K562 (cell line): ENCODE measurements around the gene SPSB1. TPM values are rescaled to one million over a fixed set of nuclear protein-coding genes. Genes with fewer than 3 reads are reported as not detected.
"Not testable (repeated sequence)": the region's sequence is repeated elsewhere in the genome, so short reads cannot be mapped to it uniquely, and the experiment has no call there.

Experiments used
- CC2D1A ChIP-seq: fragments of 450-650 bp; IDR thresholded peaks from 2 replicates; pipeline ENCODE4 v1.6.1; 2017; ENCODE audit warnings: mild to moderate bottlenecking
- CTBP1 ChIP-seq: fragments of 450-650 bp; IDR thresholded peaks from 2 replicates; pipeline ENCODE4 v1.6.1; 2016; ENCODE audit warnings: borderline replicate concordance
- EP300 ChIP-seq: IDR thresholded peaks from 2 replicates; pipeline ENCODE4 v1.6.1; 2012; ENCODE audit warnings: low read length, improper control_type of control experiment
- GATAD2A ChIP-seq: fragments of 450-650 bp; IDR thresholded peaks from 2 replicates; pipeline ENCODE4 v1.6.1; 2017
- HDAC2 ChIP-seq: fragments of 450-650 bp; IDR thresholded peaks from 2 replicates; pipeline ENCODE4 v1.6.1; 2016; ENCODE audit warnings: mild to moderate bottlenecking
- JUN ChIP-seq, 2 experiments: sonication (generic) in 1 of 2; formaldehyde crosslinking in 1 of 2; IDR thresholded peaks; 2 replicates each; pipeline versions ENCODE4 v1.6.1 to v1.8.0; 2012 to 2022; ENCODE audit warnings: borderline replicate concordance in 2 of 2, mild to moderate bottlenecking in 2 of 2, improper control_type of control experiment in 1 of 2, low read depth in 1 of 2, low read length in 1 of 2, missing genetic modification reagents in 1 of 2
- KLF1 ChIP-seq: fragments of 450-650 bp; IDR thresholded peaks from 2 replicates; pipeline ENCODE4 v1.6.1; 2016; ENCODE audit warnings: missing genetic modification characterization, missing compliant biosample characterization
- MAFF ChIP-seq: IDR thresholded peaks from 2 replicates; pipeline ENCODE4 v1.6.1; 2012; ENCODE audit warnings: low read length, improper control_type of control experiment
- MTA3 ChIP-seq: fragments of 450-650 bp; formaldehyde crosslinking; IDR thresholded peaks from 2 replicates; pipeline ENCODE4 v1.6.1; 2017; ENCODE audit warnings: mild to moderate bottlenecking, borderline replicate concordance
- NR2C2 ChIP-seq, 2 experiments: fragments of 200-800 bp in 1 of 2; sonication (Bioruptor generic) in 1 of 2; sonication (generic) in 1 of 2; formaldehyde crosslinking in 1 of 2; IDR thresholded peaks; 2 replicates each; pipeline versions ENCODE4 v1.6.1 to v1.8.0; 2016 to 2022; ENCODE audit warnings: mild to moderate bottlenecking in 1 of 2, missing compliant biosample characterization in 1 of 2, missing genetic modification characterization in 1 of 2, missing genetic modification reagents in 1 of 2
- NR4A1 ChIP-seq, 2 experiments: fragments of 250-450 bp in 1 of 2; fragments of 450-650 bp in 1 of 2; sonication (Bioruptor Pico) in 1 of 2; IDR thresholded peaks; 2 replicates each; pipeline versions ENCODE4 v1.4.0 to v1.6.1; 2016 to 2020; ENCODE audit warnings: mild to moderate bottlenecking in 2 of 2, missing compliant biosample characterization in 1 of 2, missing genetic modification characterization in 1 of 2, moderate library complexity in 1 of 2
- RNF2 ChIP-seq: sonication (generic); IDR thresholded peaks from 2 replicates; pipeline ENCODE4 v1.6.1; 2016
- SMARCE1 ChIP-seq: fragments of 450-650 bp; IDR thresholded peaks from 2 replicates; pipeline ENCODE4 v1.7.1; 2016; ENCODE audit warnings: mild to moderate bottlenecking
- SOX6 ChIP-seq: fragments of 450-650 bp; IDR thresholded peaks from 2 replicates; pipeline ENCODE4 v1.6.1; 2014; ENCODE audit warnings: mild to moderate bottlenecking
- TEAD4 ChIP-seq, 2 experiments: sonication (generic) in 1 of 2; formaldehyde crosslinking in 1 of 2; IDR thresholded peaks; 2 replicates each; pipeline versions ENCODE4 v1.6.1 to v1.8.0; 2012 to 2022; ENCODE audit warnings: borderline replicate concordance in 1 of 2, inconsistent platforms in 1 of 2, low read length in 1 of 2, mild to moderate bottlenecking in 1 of 2, missing genetic modification reagents in 1 of 2
- polyA plus RNA-seq, 8 experiments: library from polyadenylated mRNA; depleted of rRNA in 4 of 8; stranded (reverse) in 5 of 8; unstranded in 3 of 8; fragments of >200 nt; fragmentation: Nextera tagmentation in 2 of 8; fragmentation: Illumina TruSeq in 1 of 8; extraction: Ambion mirVana in 2 of 8; extraction: Trizol in 1 of 8; gene quantifications; 2 replicates each; pipeline versions ENCODE4 v1.2.1 to v1.2.3, GENCODE V29; 2011 to 2014; ENCODE audit warnings: inconsistent platforms in 1 of 8, missing spikeins in 1 of 8
- total RNA-seq, 7 experiments: library from RNA; depleted of rRNA in 6 of 7; stranded (reverse); fragments of >200 nt in 6 of 7; fragmentation: Illumina TruSeq in 2 of 7; extraction: Trizol in 2 of 7; gene quantifications; 2 replicates each; pipeline versions ENCODE4 v1.2.1 to v1.2.3, GENCODE V29; 2011 to 2021; ENCODE audit warnings: low replicate concordance in 1 of 7
- TF ChIP-seq, protein P1 (sequence below): fragments of 450-650 bp; IDR thresholded peaks from 2 replicates; pipeline ENCODE4 v1.6.1; 2017; ENCODE audit warnings: antibody characterized with exemption, mild to moderate bottlenecking
- TF ChIP-seq, protein P2 (sequence below), 2 experiments: fragments of 450-650 bp in 1 of 2; sonication (generic) in 1 of 2; formaldehyde crosslinking in 1 of 2; IDR thresholded peaks in 1 of 2; conservative IDR thresholded peaks in 1 of 2; 2 replicates each; pipeline versions ENCODE4 v1.6.1 to v1.8.1; 2016 to 2023; ENCODE audit warnings: mild to moderate bottlenecking in 2 of 2, moderate library complexity in 2 of 2, inconsistent platforms in 1 of 2, missing genetic modification reagents in 1 of 2
- TF ChIP-seq, protein P3 (sequence below): fragments of 200-800 bp; sonication (Bioruptor generic); IDR thresholded peaks from 2 replicates; pipeline ENCODE4 v1.6.1; 2017; ENCODE audit warnings: missing genetic modification characterization, missing compliant biosample characterization

SPSB1 gene
- total and polyA plus RNA-seq, 9 of the 15 experiments (the other 6 are each of a cell fraction or from before 2014, with no cell fraction given) = 0.06 to 0.35 (median 0.14) TPM; not detected in 6

DNA sequence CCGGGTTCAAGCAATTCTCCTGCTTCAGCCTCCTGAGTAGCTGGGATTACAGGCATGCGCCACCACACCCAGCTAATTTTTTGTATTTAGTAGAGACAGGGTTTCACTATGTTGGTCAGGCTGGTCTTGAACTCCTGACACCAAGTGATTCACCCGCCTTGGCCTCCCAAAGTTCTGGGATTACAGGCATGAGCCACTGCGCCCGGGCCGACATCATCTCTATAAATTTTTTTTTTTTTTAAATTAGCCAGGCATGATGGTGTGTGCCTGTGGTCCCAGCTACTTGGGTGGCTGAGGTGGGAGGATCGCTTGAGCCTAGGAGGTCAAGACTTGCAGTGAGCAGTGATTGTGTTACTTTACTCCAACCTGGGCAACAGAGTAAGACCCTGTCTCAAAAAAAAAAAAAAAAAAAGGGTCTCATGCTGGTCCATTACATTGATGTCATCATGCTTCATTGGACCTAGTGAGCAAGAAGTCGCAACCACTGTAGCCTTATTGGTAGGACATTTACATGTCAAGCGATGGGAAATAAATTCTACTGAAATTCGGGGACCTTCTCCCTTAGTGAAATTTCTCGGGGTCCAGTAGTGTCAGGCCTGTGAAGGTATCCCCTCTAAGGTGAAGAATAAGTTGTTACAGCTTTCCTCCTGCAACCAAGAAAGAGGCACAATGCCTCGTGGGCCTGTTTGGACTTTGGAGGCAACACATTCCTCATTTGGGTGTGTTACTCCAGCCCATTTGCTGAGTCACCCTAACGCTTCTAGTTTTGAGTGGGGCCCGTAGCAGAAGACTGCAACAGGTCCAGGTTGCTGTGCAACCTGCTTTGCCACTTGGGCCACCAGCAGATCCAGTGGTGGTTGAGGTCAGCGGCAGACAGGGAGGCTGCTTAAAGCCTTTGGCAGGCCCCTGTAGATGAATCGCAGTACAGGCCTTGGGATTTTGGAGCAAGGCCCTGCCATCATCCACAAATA, 7.2 kb downstream of the SPSB1 start (continued):
- not testable (repeated sequence) for TF ChIP-seq NR4A1 (CRISPR knock-in tag; IDR thresholded peaks at IDR 0.05); TEAD4 (CRISPR knock-in tag; IDR thresholded peaks at IDR 0.05; ENCODE audit: borderline replicate concordance); NR2C2 (CRISPR knock-in tag; IDR thresholded peaks at IDR 0.05); JUN (CRISPR knock-in tag; IDR thresholded peaks at IDR 0.05; ENCODE audit: borderline replicate concordance)
- TF ChIP-seq NR4A1 (tag; IDR thresholded peaks at IDR 0.05) (peak; percentile 80), SOX6 (peak; percentile 55; the same call in 1 of the 2 replicates), SMARCE1 (peak; percentile 77; the same call in 1 of the 2 replicates), CTBP1 (peak; percentile 80), TEAD4 (IDR thresholded peaks at IDR 0.05; ENCODE audit: low read length) (peak; percentile 76), KLF1 (peak; percentile 100), RNF2 (peak; percentile 58; the same call in 1 of the 2 replicates), NR2C2 (tag; IDR thresholded peaks at IDR 0.05) (0 out of 2 replicates have a peak, but pooled peaks have one; percentile 13), EP300 (peak; percentile 63), CC2D1A (0 out of 2 replicates have a peak, but pooled peaks have one; percentile 23), MAFF (peak; percentile 94), JUN (IDR thresholded peaks at IDR 0.05; ENCODE audit: borderline replicate concordance, low read depth, low read length) (0 out of 2 replicates have a peak, but pooled peaks have one; percentile 28), GATAD2A (peak; percentile 67; the same call in 1 of the 2 replicates), MTA3 (peak; percentile 73; the same call in 1 of the 2 replicates), HDAC2 (peak; percentile 62)
- TF ChIP-seq, protein P1, sequence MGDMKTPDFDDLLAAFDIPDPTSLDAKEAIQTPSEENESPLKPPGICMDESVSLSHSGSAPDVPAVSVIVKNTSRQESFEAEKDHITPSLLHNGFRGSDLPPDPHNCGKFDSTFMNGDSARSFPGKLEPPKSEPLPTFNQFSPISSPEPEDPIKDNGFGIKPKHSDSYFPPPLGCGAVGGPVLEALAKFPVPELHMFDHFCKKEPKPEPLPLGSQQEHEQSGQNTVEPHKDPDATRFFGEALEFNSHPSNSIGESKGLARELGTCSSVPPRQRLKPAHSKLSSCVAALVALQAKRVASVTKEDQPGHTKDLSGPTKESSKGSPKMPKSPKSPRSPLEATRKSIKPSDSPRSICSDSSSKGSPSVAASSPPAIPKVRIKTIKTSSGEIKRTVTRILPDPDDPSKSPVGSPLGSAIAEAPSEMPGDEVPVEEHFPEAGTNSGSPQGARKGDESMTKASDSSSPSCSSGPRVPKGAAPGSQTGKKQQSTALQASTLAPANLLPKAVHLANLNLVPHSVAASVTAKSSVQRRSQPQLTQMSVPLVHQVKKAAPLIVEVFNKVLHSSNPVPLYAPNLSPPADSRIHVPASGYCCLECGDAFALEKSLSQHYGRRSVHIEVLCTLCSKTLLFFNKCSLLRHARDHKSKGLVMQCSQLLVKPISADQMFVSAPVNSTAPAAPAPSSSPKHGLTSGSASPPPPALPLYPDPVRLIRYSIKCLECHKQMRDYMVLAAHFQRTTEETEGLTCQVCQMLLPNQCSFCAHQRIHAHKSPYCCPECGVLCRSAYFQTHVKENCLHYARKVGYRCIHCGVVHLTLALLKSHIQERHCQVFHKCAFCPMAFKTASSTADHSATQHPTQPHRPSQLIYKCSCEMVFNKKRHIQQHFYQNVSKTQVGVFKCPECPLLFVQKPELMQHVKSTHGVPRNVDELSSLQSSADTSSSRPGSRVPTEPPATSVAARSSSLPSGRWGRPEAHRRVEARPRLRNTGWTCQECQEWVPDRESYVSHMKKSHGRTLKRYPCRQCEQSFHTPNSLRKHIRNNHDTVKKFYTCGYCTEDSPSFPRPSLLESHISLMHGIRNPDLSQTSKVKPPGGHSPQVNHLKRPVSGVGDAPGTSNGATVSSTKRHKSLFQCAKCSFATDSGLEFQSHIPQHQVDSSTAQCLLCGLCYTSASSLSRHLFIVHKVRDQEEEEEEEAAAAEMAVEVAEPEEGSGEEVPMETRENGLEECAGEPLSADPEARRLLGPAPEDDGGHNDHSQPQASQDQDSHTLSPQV = peak; percentile 97
- TF ChIP-seq, protein P2, sequence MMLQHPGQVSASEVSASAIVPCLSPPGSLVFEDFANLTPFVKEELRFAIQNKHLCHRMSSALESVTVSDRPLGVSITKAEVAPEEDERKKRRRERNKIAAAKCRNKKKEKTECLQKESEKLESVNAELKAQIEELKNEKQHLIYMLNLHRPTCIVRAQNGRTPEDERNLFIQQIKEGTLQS (IDR thresholded peaks at IDR 0.05) = peak; percentile 71; the same call in 1 of the 2 replicates
- TF ChIP-seq, protein P2 (CRISPR knock-in tag; conservative IDR thresholded peaks at IDR 0.05) = peak; percentile 57; the same call in 1 of the 2 replicates
- TF ChIP-seq, protein P3, sequence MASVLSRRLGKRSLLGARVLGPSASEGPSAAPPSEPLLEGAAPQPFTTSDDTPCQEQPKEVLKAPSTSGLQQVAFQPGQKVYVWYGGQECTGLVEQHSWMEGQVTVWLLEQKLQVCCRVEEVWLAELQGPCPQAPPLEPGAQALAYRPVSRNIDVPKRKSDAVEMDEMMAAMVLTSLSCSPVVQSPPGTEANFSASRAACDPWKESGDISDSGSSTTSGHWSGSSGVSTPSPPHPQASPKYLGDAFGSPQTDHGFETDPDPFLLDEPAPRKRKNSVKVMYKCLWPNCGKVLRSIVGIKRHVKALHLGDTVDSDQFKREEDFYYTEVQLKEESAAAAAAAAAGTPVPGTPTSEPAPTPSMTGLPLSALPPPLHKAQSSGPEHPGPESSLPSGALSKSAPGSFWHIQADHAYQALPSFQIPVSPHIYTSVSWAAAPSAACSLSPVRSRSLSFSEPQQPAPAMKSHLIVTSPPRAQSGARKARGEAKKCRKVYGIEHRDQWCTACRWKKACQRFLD (CRISPR knock-in tag) = peak; percentile 67; the same call in 1 of the 2 replicates
